NK-92 (cell line): Measurements from ENCODE around the gene METRNL.
"Not testable (repeated sequence)": the region's sequence is repeated elsewhere in the genome, so short reads cannot be mapped to it uniquely, and the experiment has no call there.

Source experiments
- DNase-seq: peaks from one replicate; lab custom pipeline; 2025; ENCODE audit not compliant: unreplicated experiment; lab: John Stamatoyannopoulos, UW

The METRNL gene

DNA sequence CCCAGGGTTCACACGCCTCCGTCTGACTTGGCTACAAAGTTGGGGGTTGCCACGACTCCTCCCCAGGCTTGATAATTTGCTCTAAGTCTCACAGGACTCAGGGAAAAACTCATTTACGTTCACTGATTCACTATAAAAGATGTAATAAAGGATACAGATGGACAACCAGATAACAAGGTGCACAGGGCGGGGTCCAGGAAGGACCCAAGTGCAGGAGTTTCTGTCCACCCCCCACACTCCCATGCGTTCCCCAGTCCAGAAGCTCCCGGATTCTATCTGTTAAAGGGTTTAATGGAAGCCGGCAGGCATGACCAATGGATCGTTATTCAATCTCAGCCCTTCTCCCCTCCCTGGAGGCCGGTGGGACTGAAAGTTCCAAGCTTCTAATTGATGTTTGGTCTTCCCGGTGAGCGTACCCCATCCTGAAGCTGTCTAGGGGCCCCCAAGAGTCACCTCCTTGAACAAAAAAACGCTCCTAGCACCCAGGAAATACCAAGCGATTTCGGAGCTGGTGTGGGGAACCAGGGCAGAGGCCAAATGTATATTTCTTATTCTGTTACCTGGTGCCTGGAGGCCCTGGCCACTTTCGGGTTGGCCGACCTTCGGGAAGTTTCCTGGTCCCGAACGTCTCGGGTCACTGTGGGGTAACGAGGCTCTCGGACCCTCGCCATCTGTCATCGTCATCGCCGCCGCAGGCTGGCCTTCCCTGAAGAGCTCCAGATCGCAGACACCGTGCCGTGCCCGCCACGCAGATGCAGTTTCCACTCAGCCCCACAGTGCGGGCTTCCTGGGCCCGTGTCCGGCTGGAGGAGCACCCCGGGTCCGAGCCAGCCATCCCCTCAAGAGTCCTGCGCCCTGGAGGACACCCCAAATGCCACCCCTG, 13.5 kb upstream of the METRNL start:
- no peak for DNase-seq

DNA sequence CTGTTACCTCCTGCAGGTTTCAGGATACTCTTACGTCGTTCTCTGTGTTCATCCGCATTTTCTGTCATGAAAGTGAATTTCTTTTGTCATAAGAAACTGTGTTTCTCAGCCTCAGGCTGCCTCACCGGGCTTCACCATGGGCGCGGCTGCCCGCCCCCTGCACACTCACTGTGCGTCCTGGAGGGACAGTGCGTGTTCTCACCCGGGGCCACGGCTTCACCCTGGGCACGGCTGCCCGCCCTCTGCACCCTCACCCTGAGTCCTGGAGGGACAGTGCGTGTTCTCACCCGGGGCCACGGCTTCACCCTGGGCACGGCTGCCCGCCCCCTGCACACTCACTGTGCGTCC, 12.9 kb upstream of the METRNL start:
- not testable (repeated sequence) for DNase-seq

DNA sequence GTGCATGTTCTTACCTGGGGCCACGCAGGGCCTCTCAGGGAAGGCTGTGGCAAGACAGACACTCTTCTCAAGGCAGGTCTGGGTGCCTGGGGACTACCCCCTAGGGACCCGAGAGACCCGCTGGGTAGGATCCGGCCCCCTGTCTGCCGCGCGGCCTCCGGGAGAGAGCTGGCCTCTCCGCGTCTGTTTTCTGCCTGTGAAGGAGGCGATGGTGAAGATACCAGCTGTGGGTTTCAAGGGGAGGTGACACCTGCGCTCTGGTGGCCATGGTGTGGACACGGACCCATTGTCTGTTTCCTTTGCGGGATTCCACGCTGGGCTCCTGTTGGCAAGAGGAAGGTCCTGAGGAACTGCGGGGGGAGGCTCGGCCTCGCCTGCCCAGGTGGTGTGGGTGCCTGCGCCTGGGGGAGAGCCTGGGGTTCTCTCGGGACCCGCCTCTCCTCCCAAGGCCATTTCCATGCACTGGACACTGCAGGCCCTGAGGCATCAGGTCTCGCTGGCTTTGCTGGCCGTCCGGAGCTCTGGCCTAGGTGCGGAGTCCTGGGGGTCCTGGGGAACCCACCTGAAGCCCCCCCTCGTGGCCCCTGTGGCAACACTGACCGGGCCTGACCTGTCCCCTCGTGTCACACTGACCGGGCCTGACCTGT, 12.2 kb upstream of the METRNL start:
- DNase-seq = no peak

GRCh38 chr17:83067718-83068261, 11.6 kb upstream of the METRNL start:
- no peak for DNase-seq

GRCh38 chr17:83068641-83069570, 10.5 kb upstream of the METRNL start:
- DNase-seq = no peak

DNA sequence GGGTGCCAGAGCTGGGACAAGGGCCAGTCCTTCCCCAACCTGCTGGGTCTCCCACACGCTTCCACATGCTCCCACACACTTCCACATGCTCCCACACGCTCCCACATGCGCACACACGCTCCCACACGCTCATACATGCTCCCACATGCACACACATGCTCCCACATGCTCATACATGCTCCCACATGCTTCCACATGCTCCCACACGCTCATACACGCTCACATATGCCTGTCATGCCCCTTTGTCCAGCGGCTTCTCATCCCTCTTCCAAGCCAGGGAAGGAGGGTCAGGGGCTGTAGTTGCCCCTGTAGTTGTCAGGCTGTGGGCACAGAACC, 9.9 kb upstream of the METRNL start:
- no peak for DNase-seq

DNA sequence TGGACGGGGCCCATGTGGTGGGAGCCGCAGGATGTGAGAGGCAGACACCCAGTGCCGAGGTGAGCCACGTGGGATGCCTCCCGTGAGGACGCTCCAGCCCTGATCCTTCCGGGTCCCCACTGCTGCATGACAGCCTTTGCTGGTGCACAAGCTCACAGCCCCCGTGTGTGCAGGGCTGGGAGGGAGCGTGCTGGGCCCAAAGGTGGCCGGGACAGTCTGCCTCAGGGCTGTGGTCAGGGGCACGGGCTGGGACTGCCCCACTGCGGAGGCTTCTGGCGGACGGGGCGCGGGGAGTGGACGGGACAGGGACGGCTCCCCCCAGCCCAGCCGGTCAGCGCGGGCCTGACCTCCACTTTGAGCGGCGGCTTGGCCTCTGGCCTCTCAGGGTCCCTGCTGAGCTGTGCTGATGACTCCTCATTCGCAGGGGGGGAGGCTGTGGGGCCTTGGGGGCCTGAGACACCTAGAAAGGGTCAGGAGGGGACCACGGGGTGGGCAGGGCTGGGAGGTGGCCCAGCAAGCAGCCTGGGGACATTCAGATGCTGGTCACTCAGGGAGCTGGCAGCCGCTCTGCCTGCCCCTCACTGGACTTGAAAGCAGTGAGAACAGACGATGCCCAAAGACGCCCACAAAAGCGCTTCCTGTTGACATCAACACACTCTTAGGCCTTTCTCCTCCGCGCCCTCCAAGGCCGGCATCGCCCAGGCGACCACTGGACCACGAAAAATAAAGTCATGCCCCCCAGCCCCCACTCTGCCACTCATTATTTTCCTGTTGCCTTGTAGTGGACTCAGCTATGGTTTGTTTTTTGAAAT, 9.3 kb upstream of the METRNL start:
- DNase-seq = no peak

- DNase-seq = no peak
These were observed 8.5 kb upstream of the METRNL start for GRCh38 chr17:83070800-83071341.

DNA sequence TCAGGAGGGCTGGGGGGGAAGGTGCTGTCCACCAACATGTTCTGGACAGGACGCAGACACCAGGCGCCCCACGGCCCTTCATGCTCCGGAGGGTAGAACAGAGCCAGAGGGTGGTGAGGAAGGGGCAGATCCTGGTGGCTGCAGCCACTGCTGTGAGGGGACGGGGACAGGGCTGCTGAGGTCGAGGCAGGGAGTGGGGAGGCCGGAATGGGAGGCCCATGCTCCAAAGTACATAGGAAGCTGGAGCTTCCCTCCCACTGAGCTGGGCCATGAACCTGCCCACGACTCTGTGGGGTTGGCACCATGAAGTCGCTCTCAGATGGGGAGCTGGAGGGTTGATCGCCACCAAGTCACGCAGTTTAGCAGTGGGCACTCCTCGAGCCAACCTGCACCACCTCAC, 8.0 kb upstream of the METRNL start:
- no peak for DNase-seq

GRCh38 chr17:83071966-83072562, 7.3 kb upstream of the METRNL start:
- no peak for DNase-seq

GRCh38 chr17:83072600-83073358, 6.6 kb upstream of the METRNL start:
- no peak for DNase-seq

GRCh38 chr17:83073389-83074063, 5.9 kb upstream of the METRNL start:
- no peak for DNase-seq

- no peak for DNase-seq
These were observed 4.8 kb upstream of the METRNL start for GRCh38 chr17:83074486-83075223.

GRCh38 chr17:83075270-83075880, 4.0 kb upstream of the METRNL start:
- DNase-seq = no peak

DNA sequence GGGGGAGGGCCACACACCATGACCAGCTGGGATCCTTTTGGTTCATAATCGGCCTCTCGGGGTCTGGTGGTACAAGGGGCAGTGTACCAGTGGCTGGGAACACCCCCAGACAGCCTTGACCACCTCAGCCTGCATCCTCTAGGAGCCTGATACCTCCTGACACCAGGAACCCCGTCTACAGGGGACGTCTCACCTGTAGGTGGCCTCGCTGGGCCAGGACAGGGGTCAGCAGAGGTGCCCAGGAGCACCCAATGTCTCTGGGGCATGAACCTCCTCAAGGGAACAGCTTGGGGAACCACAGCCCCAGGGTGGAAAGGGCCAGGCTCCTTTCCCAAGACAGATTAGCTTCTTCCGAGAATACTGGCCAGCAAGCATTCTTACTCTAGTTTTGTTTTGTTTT, 2.5 kb upstream of the METRNL start:
- no peak for DNase-seq

DNA sequence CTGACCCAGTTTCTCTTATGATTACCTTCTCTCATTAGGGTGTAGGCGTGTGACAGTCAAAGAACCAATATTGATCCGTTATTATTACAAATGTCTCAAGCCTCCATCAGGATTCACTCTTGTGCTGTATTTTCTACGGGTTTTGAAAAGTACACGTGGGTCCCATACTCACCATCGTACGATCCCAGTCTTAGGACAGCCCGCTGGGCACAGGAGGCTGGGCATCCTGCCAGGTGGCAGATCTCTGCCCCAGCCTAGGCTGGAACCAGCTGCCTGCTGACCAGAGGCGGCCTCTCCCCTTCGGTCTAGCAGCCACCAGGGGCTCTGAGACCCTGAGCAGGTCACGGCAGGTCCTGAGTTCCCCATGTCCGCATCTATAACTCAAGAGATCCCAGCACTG, 2.0 kb upstream of the METRNL start:
- DNase-seq = no peak

- DNase-seq = no peak
These were observed 1.5 kb upstream of the METRNL start for GRCh38 chr17:83077939-83078338.
